ENCODE measurements around the gene MTFR1L.

GRCh38 chr1:25872713-25873112 lies 53.0 kb downstream of the MTFR1L start:
- TF ChIP-seq, protein P1, sequence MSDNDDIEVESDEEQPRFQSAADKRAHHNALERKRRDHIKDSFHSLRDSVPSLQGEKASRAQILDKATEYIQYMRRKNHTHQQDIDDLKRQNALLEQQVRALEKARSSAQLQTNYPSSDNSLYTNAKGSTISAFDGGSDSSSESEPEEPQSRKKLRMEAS (CRISPR knock-in tag; IDR thresholded peaks at IDR 0.05): no peak
- TF ChIP-seq ZNF416 (CRISPR knock-in tag; IDR thresholded peaks at IDR 0.05): no peak
- TF ChIP-seq, protein P2, sequence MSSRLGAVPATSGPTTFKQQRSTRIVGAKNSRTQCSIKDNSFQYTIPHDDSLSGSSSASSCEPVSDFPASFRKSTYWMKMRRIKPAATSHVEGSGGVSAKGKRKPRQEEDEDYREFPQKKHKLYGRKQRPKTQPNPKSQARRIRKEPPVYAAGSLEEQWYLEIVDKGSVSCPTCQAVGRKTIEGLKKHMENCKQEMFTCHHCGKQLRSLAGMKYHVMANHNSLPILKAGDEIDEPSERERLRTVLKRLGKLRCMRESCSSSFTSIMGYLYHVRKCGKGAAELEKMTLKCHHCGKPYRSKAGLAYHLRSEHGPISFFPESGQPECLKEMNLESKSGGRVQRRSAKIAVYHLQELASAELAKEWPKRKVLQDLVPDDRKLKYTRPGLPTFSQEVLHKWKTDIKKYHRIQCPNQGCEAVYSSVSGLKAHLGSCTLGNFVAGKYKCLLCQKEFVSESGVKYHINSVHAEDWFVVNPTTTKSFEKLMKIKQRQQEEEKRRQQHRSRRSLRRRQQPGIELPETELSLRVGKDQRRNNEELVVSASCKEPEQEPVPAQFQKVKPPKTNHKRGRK (CRISPR knock-in tag; IDR thresholded peaks at IDR 0.05; ENCODE audit: borderline replicate concordance): no peak
- TF ChIP-seq CTCF (IDR thresholded peaks at IDR 0.05): no peak
- TF ChIP-seq NFYB (CRISPR knock-in tag; conservative IDR thresholded peaks at IDR 0.05; ENCODE audit: low read depth): no peak
- TF ChIP-seq, protein P3, sequence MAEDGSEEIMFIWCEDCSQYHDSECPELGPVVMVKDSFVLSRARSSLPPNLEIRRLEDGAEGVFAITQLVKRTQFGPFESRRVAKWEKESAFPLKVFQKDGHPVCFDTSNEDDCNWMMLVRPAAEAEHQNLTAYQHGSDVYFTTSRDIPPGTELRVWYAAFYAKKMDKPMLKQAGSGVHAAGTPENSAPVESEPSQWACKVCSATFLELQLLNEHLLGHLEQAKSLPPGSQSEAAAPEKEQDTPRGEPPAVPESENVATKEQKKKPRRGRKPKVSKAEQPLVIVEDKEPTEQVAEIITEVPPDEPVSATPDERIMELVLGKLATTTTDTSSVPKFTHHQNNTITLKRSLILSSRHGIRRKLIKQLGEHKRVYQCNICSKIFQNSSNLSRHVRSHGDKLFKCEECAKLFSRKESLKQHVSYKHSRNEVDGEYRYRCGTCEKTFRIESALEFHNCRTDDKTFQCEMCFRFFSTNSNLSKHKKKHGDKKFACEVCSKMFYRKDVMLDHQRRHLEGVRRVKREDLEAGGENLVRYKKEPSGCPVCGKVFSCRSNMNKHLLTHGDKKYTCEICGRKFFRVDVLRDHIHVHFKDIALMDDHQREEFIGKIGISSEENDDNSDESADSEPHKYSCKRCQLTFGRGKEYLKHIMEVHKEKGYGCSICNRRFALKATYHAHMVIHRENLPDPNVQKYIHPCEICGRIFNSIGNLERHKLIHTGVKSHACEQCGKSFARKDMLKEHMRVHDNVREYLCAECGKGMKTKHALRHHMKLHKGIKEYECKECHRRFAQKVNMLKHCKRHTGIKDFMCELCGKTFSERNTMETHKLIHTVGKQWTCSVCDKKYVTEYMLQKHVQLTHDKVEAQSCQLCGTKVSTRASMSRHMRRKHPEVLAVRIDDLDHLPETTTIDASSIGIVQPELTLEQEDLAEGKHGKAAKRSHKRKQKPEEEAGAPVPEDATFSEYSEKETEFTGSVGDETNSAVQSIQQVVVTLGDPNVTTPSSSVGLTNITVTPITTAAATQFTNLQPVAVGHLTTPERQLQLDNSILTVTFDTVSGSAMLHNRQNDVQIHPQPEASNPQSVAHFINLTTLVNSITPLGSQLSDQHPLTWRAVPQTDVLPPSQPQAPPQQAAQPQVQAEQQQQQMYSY (CRISPR knock-in tag; IDR thresholded peaks at IDR 0.05): no peak
- no peak for TF ChIP-seq E2F5 (CRISPR knock-in tag; IDR thresholded peaks at IDR 0.05)
- TF ChIP-seq SP1 (CRISPR knock-in tag; conservative IDR thresholded peaks at IDR 0.05): no peak
- TF ChIP-seq, protein P4, sequence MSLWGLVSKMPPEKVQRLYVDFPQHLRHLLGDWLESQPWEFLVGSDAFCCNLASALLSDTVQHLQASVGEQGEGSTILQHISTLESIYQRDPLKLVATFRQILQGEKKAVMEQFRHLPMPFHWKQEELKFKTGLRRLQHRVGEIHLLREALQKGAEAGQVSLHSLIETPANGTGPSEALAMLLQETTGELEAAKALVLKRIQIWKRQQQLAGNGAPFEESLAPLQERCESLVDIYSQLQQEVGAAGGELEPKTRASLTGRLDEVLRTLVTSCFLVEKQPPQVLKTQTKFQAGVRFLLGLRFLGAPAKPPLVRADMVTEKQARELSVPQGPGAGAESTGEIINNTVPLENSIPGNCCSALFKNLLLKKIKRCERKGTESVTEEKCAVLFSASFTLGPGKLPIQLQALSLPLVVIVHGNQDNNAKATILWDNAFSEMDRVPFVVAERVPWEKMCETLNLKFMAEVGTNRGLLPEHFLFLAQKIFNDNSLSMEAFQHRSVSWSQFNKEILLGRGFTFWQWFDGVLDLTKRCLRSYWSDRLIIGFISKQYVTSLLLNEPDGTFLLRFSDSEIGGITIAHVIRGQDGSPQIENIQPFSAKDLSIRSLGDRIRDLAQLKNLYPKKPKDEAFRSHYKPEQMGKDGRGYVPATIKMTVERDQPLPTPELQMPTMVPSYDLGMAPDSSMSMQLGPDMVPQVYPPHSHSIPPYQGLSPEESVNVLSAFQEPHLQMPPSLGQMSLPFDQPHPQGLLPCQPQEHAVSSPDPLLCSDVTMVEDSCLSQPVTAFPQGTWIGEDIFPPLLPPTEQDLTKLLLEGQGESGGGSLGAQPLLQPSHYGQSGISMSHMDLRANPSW (CRISPR knock-in tag; conservative IDR thresholded peaks at IDR 0.05; ENCODE audit: low read depth): no peak
- TF ChIP-seq E2F1 (CRISPR knock-in tag; IDR thresholded peaks at IDR 0.05): no peak
